Measurements from ENCODE around the gene STEEP1. TPM values are rescaled to one million over a fixed set of nuclear protein-coding genes. Genes with fewer than 3 reads are reported as not detected.

Gene STEEP1
- total RNA-seq, 1 experiment from 2014 or later: 42.2 TPM

DNA sequence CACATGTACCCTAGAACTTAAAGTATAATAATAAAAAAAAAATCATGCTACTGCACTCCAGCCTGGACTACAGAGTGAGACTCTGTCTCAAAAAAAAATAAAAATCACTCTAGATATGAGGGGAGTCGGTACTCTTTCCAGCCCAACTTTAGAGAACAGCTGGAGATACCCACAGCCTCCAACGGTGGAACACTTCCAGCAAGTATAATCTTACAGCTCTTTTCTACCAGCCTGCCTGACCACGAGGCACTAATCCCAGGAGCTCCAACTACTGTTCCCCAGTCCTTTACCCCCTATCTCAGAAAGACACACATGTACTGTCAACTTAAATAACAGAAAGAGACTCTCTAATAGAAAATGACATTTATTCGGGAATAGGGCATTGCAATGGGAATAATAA lies 46.8 kb downstream of the STEEP1 start:
- intact Hi-C loops (cut with micrococcal nuclease; ENCODE audit: unreplicated experiment): loop anchor here (10.0 kb wide), 1 partner anchor 206 kb away; no protein-coding TSS in a partner anchor

DNA sequence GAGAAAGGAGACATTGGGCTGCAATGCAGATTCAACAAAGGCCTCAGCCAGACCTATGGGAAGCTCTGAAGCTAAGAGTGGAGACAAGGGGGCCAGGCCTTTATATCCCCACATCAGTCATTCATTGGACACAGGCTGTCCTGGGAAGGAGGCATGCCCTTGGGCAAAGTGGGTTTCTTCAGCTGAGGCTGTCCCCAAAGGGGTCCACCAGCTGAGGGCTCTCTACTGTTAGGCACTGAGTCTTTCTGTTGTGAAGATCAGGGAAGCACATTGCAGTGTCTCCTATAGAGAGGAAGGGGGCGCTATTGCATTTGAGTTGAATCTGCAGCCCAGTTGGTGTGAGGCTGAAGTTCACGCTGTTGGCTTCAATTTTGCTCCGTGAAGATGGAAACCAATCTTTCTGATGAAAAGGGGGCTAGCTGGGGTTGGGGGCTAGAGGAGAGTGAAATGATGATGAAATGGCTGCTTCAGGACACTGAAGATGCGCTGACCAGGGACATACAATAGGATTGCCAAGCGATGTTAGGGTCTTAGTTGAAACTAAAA lies 49.0 kb downstream of the STEEP1 start:
- H3K4me3 ChIP-seq (ENCODE audit: low read depth in 2 of 2, low read length in 2 of 2): no peak overlapping the region
- CTCF ChIA-PET: interaction anchor here (0.6 to 1.3 kb wide), 5 partner anchors 13 to 1058 kb away, joined by 3 to 10 read pairs (median 4); no protein-coding TSS in a partner anchor

More for the DNA sequence above, 46.8 kb downstream of the STEEP1 start:
- DNase-seq (ENCODE audit: low read depth, low spot score) (no peak), ATAC-seq (no peak)
- ChIA-PET POLR2A (no interaction called here), CTCF (no interaction called here)
- no TSS peak for BruUV-seq (replicated peaks)
- in situ Hi-C loops (cut with HindIII; ENCODE audit: low pct_unique_long_range_greater_than_20kb, low sequenced_read_pairs): no loop called here
- TF ChIP-seq TCF7L2 (IDR thresholded peaks at IDR 0.05; ENCODE audit: low read depth, low read length): no peak
- no peak for TF ChIP-seq SIN3A (IDR thresholded peaks at IDR 0.05; ENCODE audit: borderline replicate concordance, insufficient read depth, low read depth, low read length)
- no peak for TF ChIP-seq REST (IDR thresholded peaks at IDR 0.05; ENCODE audit: insufficient read depth in 1 of 2, low read depth in 2 of 2, low read length in 1 of 2)
- no peak for TF ChIP-seq POLR2AphosphoS5 (IDR thresholded peaks at IDR 0.05; ENCODE audit: low read depth, low read length)
- TF ChIP-seq, protein P1, sequence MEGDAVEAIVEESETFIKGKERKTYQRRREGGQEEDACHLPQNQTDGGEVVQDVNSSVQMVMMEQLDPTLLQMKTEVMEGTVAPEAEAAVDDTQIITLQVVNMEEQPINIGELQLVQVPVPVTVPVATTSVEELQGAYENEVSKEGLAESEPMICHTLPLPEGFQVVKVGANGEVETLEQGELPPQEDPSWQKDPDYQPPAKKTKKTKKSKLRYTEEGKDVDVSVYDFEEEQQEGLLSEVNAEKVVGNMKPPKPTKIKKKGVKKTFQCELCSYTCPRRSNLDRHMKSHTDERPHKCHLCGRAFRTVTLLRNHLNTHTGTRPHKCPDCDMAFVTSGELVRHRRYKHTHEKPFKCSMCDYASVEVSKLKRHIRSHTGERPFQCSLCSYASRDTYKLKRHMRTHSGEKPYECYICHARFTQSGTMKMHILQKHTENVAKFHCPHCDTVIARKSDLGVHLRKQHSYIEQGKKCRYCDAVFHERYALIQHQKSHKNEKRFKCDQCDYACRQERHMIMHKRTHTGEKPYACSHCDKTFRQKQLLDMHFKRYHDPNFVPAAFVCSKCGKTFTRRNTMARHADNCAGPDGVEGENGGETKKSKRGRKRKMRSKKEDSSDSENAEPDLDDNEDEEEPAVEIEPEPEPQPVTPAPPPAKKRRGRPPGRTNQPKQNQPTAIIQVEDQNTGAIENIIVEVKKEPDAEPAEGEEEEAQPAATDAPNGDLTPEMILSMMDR (IDR thresholded peaks at IDR 0.05): no peak
- Histone ChIP-seq H3K4me1 (ENCODE audit: control insufficient read depth, insufficient read depth, low read length) (peaks cover 3% of the 10 kb centered on the region; the same call in 1 of the 2 replicates), H3K9me3 (ENCODE audit: control insufficient read depth, insufficient read depth, low read depth, low read length) (no peaks in the 10 kb centered on the region), H3K27ac (ENCODE audit: low read length) (no peak overlapping the region), H3K36me3 (ENCODE audit: control insufficient read depth, insufficient read depth, low read length) (no peaks in the 10 kb centered on the region), H3K27me3 (ENCODE audit: control insufficient read depth, insufficient read depth, low read length) (no peaks in the 10 kb centered on the region), H3K4me3 (ENCODE audit: low read depth in 2 of 2, low read length in 2 of 2) (no peak overlapping the region)

More for the DNA sequence above, 49.0 kb downstream of the STEEP1 start:
- Histone ChIP-seq H3K4me1 (ENCODE audit: control insufficient read depth, insufficient read depth, low read length) (peaks cover 6% of the 10 kb centered on the region; the same call in 1 of the 2 replicates), H3K27me3 (ENCODE audit: control insufficient read depth, insufficient read depth, low read length) (no peaks in the 10 kb centered on the region), H3K36me3 (ENCODE audit: control insufficient read depth, insufficient read depth, low read length) (no peaks in the 10 kb centered on the region), H3K27ac (ENCODE audit: low read length) (no peak overlapping the region), H3K9me3 (ENCODE audit: control insufficient read depth, insufficient read depth, low read depth, low read length) (no peaks in the 10 kb centered on the region)
- ATAC-seq (peak; percentile 89), DNase-seq (ENCODE audit: low read depth, low spot score) (peak; percentile 62)
- POLR2A ChIA-PET: interaction anchor here (0.5 kb wide), 1 partner anchor 17 kb away, joined by 8 read pairs; no protein-coding TSS in a partner anchor
- no peak for TF ChIP-seq REST (IDR thresholded peaks at IDR 0.05; ENCODE audit: insufficient read depth in 1 of 2, low read depth in 2 of 2, low read length in 1 of 2)
- TF ChIP-seq, protein P1 (IDR thresholded peaks at IDR 0.05): peak; percentile 90
- TF ChIP-seq TCF7L2 (IDR thresholded peaks at IDR 0.05; ENCODE audit: low read depth, low read length): no peak
- TF ChIP-seq POLR2AphosphoS5 (IDR thresholded peaks at IDR 0.05; ENCODE audit: low read depth, low read length): no peak
- TF ChIP-seq SIN3A (IDR thresholded peaks at IDR 0.05; ENCODE audit: borderline replicate concordance, insufficient read depth, low read depth, low read length): no peak
- no TSS peak for BruUV-seq (replicated peaks)
- in situ Hi-C loops (cut with HindIII; ENCODE audit: low pct_unique_long_range_greater_than_20kb, low sequenced_read_pairs) (no loop called here), intact Hi-C loops (cut with micrococcal nuclease; ENCODE audit: unreplicated experiment) (loop anchor here (10.0 kb wide), 1 partner anchor 209 kb away; no protein-coding TSS in a partner anchor)
